EH (cell line): ENCODE data around the gene PKIG.
"Not testable (repeated sequence)": the region's sequence is repeated elsewhere in the genome, so short reads cannot be mapped to it uniquely, and the experiment has no call there.

Source experiments
- DNase-seq: peaks from one replicate; pipeline ENCODE4 v3.0.0-alpha.2; 2015; ENCODE audit warnings: low read depth

Gene PKIG

DNA sequence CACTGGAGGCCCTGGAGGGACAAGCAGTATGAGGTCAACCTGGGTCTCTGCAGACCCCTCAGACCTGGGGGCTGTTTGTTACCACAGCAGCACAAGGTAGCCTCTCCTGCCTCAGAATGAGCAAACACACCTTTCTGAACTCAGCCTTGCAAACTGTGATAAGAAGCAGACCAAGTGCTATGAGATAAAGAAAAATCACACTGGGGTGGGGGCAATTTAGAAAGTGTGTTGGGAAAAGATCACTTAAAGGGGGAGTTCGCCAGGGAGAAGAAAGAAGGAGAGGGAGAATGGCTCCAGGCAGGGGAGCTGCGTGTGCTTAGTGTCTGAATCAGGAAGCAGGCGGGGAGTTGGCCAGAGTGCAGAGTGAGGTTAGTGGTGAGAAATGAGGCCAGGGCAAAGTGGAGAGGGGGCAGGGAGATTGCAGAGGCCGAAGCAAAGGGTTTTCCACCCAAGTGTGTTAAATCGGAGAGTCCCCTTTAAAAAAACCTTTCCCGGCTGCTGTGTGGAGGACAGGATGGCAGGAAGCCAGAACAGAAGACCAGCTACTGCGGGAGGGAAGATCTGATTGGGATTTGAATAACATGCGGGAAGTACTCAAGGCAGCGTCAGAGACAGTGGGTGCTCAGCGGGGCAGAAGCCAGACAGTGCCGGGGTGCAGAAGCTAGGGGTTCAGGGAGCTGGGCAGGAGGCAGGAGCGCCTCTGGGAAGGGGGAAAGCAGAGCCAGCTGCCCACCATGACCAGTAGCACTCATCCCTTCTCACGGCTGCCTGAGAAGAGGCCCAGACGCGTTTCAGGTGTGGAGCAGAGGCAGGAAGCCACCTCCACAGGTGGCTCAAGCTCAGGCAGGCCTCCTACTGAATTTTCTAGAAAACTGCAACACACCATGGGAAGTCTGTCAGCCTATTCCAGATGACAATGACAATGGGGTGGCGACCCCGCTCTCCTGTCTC, 60.1 kb downstream of the PKIG start:
- peak; percentile 96 for DNase-seq

DNA sequence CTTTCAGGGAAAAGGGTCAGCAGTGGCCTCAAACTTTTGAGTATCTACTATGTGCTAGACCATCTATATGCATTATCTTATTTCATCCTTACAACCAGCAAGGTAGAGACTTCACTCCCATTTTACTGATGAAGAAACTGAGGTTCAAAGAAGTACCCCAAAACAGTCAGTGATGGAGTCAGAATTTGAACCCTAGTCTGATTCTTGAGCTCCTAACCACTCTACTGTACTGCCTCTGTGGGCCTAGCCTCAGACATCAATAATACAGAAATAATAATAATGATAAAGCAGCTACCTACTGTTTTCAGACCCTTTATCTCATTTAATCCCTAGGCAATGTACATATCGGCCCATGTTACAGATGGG, 60.8 kb downstream of the PKIG start:
- DNase-seq, result no peak

DNA sequence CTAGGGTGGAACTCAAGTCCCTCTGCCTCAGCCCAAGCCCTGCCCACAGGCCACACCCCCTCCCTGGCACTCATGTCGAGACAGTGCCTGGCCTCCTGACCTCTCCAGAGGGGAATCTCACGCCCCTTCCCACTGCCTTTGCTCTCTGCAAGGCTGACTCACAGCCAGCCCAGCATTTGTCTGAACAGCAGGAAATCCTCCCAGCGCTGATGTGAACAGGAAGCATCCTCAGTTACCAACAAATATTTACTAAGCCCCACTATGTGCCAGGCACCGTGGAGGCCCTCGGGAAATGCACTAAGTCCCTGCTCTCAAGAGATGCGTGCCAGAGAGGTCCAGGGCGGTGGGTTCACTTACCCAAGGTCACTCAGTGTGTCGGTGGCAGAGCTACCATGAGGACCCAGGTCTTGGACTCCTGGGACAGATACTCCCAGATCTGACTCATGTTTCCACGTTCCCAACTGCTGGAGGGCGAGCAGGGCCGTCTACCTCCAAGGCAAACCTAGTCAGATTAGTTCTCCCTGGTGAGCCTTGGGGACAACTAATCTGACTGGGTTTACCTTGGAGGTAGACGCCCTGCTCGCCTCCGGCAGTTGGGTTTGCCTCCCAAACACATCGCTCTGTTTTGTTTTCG, 61.3 kb downstream of the PKIG start:
- peak; percentile 87 for DNase-seq

DNA sequence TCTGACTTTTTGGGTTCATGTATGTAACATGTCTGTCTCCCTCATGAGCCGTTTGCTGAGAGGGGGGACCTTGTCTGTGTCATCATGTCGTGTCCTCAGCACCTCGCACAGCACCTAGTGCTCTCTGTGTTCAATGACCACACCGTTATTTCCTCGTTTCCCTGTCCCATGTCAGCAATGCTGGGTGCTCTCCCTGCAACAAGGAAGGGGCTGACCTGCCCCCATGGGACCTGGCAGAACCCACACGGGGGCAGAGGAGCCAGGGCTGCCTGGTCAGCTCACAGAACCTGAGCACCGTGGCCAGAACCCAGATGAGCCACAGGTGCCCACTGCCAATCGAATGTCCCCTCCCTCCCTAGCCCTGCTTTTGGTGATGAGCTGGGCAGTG, 61.8 kb downstream of the PKIG start:
- DNase-seq, result no peak

DNA sequence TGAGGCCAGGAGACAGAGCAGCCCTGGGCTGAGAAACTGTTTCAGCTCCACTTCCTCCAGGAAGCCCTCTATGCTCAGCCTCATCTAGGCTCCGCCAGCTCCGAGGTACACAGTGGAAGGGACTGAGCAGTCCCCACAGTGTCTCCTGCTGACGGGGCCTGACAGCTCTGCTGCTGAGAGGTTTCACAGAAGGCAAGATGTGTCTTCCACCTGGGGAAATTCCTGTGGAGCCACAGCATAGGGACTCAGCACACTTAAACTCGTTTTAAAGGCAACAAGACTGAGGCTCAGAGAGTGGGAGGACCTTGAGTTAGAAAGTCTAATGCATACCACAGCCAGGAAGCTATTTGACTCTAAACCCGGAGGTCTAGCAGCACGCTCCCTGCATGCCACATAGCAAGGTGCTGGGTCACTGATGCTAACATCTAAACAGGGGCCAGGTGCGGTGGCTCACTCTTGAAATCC, 62.3 kb downstream of the PKIG start:
- no peak for DNase-seq

DNA sequence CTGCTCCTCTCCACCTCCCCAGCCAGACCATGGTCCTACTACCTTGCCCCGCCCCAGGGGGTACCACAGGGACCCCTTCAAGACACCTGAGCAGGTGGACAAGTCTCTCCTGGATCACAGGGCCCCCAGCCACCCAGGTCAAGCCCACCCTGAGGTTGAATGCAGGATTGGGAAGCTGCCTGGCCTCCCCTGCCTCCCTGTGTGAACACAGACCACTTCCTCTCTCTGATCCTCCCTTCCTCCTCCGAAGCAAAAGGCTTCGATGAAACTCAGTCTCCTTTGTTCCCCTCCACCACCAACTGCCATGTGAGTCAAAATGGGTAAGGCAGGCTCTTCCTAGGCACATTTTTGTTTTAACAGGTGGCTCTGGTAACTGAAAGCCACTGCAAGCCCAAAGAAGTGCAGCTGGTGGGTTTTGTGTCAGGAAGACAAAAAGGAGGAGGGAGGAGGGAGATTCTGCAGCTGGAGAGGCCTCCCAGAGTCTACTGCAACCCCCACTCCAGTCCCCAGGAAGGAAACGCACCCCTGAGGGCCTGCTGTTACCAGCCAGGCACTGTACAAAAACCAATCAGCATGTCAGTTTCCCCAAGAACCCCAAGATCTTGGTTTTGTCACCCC, 63.8 kb downstream of the PKIG start:
- DNase-seq, result peak; percentile 28

DNA sequence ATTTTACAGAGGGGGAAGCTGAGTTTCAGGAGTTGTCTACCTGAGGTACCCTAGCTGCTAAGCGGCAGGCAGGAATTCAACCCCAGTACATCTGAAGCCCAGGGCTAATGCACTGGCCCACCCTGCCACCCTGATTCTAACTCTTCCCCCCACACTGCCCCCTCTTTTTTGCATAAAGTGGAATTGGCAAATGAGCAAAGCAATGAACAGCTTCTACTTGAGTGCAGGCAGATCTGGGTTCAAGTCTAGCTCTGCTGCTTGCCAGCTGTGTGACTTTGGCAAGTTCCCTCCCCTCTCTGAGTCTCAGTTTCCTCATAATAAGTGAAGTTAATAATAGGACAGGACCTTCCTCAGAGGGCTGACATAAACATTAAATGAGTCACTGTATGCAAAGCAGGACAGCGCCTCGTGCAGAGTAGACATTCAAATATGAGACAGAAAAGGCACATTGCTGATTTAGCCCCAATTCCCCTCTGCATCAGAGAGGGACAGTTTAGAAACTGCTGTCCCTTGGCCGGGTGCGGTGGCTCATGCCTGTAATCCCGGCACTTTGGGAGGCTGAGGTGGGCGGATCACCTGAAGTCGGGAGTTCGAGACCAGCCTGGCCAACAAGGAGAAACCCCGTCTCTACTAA, 64.4 kb downstream of the PKIG start:
- DNase-seq, result peak; percentile 83

DNA sequence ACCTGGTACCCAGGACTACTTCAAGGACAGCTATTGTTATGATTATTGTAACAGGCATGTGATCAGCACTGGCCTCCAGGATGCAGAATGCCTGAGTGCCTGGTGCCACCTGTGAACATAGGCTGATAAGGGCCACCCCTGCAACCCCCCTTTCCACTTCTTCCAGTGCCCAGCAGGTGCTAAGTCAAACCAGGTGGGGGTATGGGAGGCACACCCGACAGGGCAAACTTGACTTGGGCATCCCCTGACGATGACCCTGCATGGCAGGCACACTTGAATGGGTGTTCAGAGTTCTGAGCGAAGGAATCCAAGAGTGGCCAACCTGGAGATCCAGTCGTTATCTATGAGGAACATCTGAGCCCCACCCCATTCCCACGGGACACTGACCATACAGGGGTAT, 65.7 kb downstream of the PKIG start:
- no peak for DNase-seq

DNA sequence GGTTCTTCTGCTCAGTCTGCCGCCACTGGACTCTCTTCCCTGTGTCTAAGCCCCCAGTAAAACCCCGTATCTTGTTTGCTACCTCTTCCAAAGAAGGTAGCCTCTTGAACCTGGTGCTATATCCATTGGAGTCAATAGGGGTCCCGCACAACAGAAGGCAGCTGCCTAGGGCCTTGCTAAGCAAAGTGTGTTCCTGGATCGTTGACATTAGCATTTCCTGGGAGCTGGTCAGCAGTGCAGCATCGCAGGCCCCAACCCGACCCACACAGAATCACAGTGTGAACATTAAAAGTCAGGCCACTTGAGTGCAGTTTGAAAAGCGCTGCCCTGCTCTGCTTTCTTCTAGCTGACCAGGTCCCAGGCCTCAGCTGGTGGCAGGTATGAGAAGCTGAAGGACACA, 66.2 kb downstream of the PKIG start:
- peak; percentile 9 for DNase-seq

DNA sequence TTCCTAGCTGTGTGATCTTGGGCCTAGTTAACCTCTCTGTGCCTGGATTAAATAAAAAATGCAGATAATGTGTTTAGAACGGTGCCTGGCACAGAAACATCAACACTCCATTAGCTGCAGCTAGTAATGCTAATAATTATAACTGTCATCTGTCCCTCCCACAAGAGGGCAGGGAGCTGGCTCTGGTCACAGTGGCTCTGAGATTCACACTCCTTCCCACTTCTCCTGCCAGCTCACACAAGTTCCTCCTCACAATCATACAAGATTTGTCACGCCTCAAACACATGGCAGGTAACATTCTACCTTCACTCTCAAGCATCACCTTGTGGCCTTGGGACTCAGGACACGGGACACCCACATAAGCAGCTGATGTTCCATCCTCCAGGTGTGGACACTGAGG, 66.7 kb downstream of the PKIG start:
- DNase-seq, result no peak

DNA sequence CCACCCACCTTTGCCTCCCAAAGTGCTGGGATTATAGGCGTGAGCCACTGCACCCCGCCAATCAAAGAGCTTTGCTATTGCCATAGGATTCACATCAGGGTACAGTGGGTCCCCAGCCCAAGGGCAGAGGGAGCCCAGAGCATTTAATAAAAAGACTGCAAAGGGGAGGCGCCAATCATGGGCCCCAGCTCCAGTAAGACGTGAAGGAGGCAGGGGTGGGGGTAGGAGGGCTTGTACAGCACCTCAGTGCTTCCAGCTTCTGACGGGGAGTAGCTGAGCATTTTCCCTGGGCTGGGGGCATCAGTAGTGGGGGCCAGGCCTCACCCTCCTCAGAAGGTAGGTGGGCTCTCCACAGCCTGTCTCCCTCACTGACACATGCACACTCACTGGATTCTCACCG, 67.6 kb downstream of the PKIG start:
- no peak for DNase-seq

DNA sequence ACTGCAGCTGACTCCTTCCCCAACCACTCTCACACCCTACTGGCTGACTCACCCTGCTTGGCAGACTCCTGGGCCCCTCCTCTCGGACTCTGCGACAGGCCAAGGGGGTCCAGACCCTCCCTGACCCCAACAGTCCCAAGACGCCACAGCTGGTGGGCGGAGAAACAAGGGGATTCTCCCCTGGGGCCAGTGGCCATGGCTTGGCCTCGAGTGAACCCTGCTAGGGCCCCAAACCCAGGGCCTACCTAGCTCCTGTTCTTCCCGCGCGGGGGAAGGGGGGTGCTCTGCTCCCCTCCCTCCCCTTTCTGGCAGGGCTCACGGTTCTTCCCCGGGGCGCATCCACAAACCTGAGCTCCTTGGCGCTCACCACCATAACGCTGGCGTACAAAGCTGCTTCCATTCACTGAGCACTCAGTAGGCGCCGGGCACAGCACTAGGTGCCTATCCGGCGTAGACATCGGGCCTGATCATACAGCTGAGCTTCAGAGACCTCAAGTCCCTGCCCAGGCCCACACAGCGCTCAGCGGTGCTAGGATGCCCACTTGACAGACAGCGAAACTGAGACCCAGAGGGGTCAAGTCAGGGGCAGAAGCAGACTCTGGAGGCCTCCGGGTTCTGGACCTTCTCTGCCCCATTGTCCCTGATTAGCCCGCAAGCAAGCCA, 68.5 kb downstream of the PKIG start:
- DNase-seq, result peak; percentile 9

DNA sequence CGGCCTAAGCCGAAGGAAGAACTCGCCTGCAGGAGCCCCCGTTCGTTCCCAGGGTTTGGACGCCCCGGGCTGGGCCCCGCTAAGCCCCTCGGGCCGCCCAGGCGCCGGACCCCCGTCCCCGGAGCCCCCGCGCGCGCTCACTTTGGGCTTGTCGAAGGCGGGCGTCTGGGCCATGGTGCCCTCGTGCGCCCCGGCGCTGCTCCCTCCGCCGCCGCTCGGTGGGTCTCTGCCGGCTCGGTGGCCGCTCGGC, 69.0 kb downstream of the PKIG start:
- DNase-seq, result no peak

DNA sequence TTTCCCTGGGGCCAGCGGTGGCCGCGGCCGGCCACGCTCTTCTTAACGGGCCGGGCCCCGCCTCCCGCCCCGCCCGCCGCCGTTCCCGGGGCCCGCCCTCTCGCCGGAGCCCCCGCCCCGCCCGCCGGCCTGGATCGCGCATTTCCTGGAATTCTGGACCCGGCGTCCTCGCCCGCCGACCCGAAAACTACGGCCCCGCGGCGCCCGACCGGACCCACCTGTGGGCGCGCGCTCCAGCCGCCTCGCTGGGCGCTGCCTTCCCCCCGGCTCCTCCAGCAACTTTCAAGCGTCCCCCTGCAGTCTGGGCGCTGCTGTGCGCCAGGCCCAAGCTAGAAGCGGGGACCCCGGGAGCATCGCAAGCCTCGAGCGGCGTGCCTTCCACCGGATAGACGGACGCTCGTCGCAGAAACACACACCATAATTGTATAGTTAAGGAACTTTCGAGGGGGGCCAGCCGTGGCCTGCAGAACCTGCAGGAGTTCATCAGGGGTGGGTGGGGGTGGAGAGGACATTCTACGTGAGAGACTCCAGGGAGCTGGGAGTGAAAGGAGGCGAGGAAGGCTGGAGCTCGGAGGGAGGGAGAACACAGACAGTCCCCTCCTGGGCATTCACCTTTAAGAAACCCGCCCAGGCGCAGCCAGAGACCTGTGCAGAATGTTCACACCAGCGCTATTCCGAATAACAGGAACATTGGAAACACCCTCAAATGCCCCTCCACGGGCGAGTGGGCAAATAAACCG, 69.5 kb downstream of the PKIG start, which contains the start of gene ADA:
ADA (minus strand) TSS at position 16 of the 740 bp plus-strand sequence. CDS start 92 bp downstream, outside the sequence.
- DNase-seq, result peak; percentile 68

DNA sequence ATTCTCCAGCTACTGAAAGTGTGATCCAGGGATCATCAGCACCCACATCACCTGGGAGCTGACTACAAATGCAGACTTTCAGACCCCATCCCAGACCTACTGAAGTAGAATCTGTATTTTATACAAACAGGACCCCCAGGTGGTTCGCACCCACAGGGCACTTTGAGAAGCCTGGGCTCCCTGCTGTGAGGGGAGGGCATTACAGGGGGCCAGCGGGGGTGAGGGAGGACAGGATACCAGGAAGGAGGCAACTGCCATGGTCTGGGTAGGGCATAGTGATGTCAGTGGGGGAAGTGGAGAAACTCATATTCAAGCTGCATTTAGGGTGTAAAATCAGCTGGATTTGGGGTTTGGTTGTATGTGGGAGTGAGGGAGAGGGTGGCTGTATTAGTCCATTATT, 71.2 kb downstream of the PKIG start:
- DNase-seq, result no peak

DNA sequence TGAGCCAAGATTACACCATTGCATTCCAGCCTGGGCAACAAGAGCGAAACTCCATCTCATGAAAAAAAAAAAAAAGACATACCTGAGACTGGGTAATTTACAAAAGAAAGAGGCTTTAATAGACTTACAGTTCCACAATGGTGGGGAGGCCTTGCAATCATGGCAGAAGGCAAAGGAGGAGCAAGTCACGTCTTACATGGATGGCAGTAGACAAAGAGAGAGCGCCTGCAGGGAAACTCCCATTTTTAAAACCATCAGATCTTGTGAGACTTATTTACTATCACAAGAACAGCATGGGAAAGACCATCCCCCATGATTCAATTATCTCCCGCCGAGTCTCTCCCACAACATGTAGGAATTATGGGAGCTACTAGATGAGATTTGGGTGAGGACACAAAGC, 71.8 kb downstream of the PKIG start:
- DNase-seq, result not testable (repeated sequence)

DNA sequence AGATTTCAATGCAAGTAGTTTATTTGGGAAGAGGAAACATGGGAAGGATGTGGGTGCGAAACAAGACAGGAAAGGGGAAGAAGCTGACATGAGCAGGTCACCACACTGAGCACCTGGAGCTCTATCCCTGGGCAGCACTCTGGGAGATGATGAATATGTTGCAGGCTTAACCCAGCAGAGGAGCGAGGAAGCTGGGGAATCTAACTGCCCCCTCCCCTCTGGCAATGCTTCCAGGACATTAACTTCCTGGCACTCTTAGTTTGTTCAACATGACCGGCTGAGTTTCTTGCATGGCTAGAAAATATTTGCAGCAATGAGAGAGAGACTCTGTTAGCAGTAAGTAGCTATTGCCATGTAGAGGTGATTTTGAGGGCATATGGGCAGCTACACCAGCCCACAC, 74.1 kb downstream of the PKIG start:
- no peak for DNase-seq

DNA sequence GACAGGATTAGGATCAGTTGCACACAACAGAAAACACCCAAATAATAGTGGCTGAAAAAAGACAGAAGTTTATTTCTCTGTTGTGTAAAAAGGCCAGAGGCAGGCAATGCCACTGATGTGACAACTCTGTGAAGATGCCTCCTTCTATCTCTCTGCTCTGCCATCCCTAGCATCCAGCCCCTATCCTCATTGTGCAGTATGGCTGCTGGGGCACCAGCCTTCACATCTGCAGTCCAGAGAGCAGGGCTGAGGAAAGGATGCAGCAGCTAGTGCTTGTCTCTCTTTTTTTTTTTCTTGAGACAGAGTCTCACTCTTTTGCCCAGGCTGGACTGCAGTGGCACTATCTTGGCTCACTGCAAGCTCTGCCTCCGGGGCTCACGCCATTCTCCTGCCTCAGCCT, 75.5 kb downstream of the PKIG start:
- DNase-seq, result no peak

DNA sequence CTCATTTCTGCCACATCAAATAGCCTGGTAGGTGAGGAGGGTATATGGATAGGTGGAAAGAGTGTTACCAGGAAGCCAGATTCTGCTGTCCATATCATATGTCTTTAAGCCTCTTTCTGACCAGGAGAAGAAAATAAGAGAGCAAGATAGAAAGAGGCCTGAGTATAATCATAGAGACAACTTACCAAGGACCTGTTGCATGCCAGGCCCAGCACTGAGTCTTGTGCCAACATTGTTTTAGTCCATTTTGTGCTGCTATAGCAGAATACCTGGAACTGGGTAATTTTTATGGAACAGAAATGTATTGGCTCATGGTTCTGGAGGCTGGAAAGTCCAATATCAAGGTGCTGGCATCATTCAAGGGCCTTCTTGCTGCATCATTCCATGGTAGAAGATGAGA, 76.4 kb downstream of the PKIG start:
- no peak for DNase-seq

DNA sequence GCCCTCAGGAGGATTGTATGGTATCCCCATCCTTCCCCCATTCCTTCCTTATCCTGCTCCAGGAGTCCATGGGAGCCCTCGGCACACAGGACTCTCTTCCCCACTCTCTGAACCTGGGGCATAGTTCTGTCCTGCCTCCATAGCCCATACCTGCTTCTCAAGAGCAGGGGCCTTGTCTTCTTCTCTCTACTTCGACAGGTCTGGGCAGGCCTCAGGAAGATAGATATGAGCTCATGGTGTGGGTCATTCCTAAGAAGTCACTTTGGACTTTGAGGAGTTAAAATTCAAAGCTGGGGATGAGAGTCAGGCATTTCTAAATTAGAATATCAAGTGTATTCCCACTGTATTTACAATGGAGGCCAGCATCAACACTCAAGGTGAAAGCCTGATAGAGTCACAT, 77.6 kb downstream of the PKIG start:
- no peak for DNase-seq

DNA sequence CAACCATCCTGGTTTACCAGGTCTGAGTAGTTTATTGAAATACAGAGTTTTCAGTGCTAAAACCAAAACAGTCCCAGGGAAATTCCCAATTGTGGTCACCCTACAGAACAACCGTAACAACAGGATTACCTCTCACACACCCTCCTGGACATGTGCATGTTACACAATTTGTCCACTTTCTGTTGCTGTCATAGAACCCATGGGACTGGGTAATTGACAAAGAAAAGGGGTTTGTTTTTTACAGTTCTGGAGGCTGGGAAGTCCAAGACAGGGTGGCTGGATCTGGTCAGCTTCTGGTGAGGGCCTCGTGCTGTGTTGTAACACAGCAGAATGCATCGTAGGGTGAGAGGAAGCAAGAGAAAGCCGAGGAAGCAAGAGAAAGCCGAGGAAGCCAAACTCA, 78.2 kb downstream of the PKIG start:
- no peak for DNase-seq

DNA sequence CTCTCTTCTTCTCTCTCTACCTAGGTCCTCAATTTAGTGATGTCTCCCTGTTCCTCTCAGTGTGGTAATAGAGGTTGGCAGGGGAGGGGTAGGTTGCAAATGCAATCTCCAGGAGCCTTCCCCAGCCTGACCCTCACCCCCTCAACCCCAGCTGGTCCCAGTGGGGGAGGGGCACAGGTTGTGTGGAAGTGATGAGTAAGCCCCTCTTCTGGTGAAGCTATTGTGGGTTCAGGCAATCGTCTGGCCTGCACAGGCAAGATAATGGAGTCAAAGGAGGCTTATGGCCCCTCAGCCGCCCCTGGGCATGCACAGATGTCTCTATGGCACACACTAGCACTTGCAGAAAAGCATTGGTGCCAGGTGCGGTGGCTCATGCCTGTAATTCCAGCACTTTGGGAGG, 79.9 kb downstream of the PKIG start:
- no peak for DNase-seq
